ENCODE results near the gene TKTL1. TPM values are rescaled to one million over a fixed set of nuclear protein-coding genes. Genes with fewer than 3 reads are reported as not detected.

TKTL1 gene
- total and polyA plus RNA-seq, 2 of the 8 experiments (the other 6 are each of a cell fraction or from before 2014, with no cell fraction given): 0.05 TPM; not detected in 1

- Histone ChIP-seq H2BK20ac (ENCODE audit: low read length) (no peak overlapping the region), H2AK5ac (ENCODE audit: low read depth, low read length) (no peak overlapping the region), H3K4ac (replicated peaks; ENCODE audit: insufficient read length, low read depth, low read length) (no peak overlapping the region), H3K18ac (ENCODE audit: extremely low read depth, low read length) (no peak overlapping the region), H3K27ac (ENCODE audit: low read depth, low read length) (no peak overlapping the region; the same call in 1 of the 2 replicates), H2BK120ac (replicated peaks; ENCODE audit: low read depth, low read length) (no peak overlapping the region), H4K20me1 (replicated peaks in 1 of 2; ENCODE audit: control insufficient read depth in 1 of 2, insufficient read depth in 2 of 2, low read length in 2 of 2) (peaks cover 20 to 39% of the 10 kb centered on the region in 2 experiments), H3K9ac (replicated peaks in 1 of 4; ENCODE audit: extremely low read depth in 1 of 4, low read depth in 3 of 4, low read length in 3 of 4) (no peak overlapping the region), H2BK12ac (ENCODE audit: low read depth, low read length) (no peak overlapping the region), H4K91ac (replicated peaks; ENCODE audit: insufficient read length, low read length) (no peak overlapping the region), H3K14ac (ENCODE audit: insufficient read length) (no peak overlapping the region), H3K36me3 (ENCODE audit: control insufficient read depth in 2 of 4, insufficient read depth in 4 of 4, low read length in 3 of 4) (peaks cover 34 to 77% (median 57%) of the 10 kb centered on the region in 4 experiments), H2BK5ac (ENCODE audit: low read depth, low read length) (no peak overlapping the region; the same call in 1 of the 2 replicates), H3K4me3 (ENCODE audit: extremely low read depth in 1 of 4, insufficient read depth in 2 of 4, low read depth in 3 of 4, low read length in 4 of 4) (no peak overlapping the region), H3K27me3 (replicated peaks in 1 of 4; ENCODE audit: control insufficient read depth in 3 of 4, extremely low read depth in 1 of 4, insufficient read depth in 3 of 4, low read length in 3 of 4) (no peaks in the 10 kb centered on the region), H2AFZ (ENCODE audit: low read length) (no peak overlapping the region), H3K79me2 (ENCODE audit: control insufficient read depth in 1 of 2, insufficient read depth in 2 of 2, low read length in 2 of 2) (peaks cover 8 to 60% of the 10 kb centered on the region in 2 experiments; a peak in 3 of 4 replicates), H3K4me2 (ENCODE audit: insufficient read depth in 1 of 2, low read depth in 2 of 2, low read length in 2 of 2) (no peak overlapping the region), H3K23ac (ENCODE audit: insufficient read length) (no peak overlapping the region), H4K5ac (ENCODE audit: insufficient read length, low read depth, low read length) (no peak overlapping the region), H3K56ac (replicated peaks; ENCODE audit: insufficient read length, low read depth, low read length) (no peak overlapping the region), H3K4me1 (replicated peaks in 1 of 4; ENCODE audit: control insufficient read depth in 3 of 4, insufficient read depth in 4 of 4, low read length in 3 of 4) (peaks cover 0 to 6% (median 3%) of the 10 kb centered on the region in 4 experiments; a peak in 3 of 7 replicates), H3K9me3 (ENCODE audit: insufficient read depth in 2 of 2, low read depth in 1 of 2, low read length in 1 of 2) (no peaks in the 10 kb centered on the region), H3K79me1 (ENCODE audit: low read depth, low read length) (peaks cover 3% of the 10 kb centered on the region; the same call in 1 of the 2 replicates), H2BK15ac (ENCODE audit: low read length) (no peak overlapping the region), H4K8ac (ENCODE audit: extremely low read depth, insufficient read depth, low read length) (peak overlapping the region; percentile 28; the same call in 1 of the 2 replicates), H3K23me2 (ENCODE audit: low read depth, low read length) (peaks cover 3% of the 10 kb centered on the region; the same call in 1 of the 2 replicates)
- FAIRE-seq (no peak), DNase-seq (ENCODE audit: low read depth in 1 of 2, low spot score in 2 of 2) (no peak)
- ChIA-PET POLR2A (ENCODE audit: partially characterized antibody) (interaction anchor here (0.7 to 11.8 kb wide), 8 partner anchors 8 to 392 kb away, joined by 3 to 348 read pairs (median 5); partner anchors contain the start of genes EMD, FLNA and RPL10), CTCF (ENCODE audit: partially characterized antibody) (interaction anchor here (1.1 kb wide), 2 partner anchors 13 to 33 kb away, joined by 4 to 5 read pairs; partner anchors contain the start of gene RPL10)
- WGBS, 2 experiments (ENCODE audit: extremely low coverage in 1 of 2, insufficient coverage in 1 of 2, insufficient read length in 1 of 2, insufficient replicate concordance in 2 of 2, low coverage in 1 of 2, low lambda C conversion rate in 2 of 2, missing lambda C conversion rate in 1 of 2): 90% methylated on average over 16 of the region's 32 CpGs; no CpG with 5 or more reads in 1 of the 2 experiments
Measured at GRCh38 chrX:154365997-154366665, 70.5 kb downstream of the TKTL1 start.
